IPS-20b (cell line): Measurements from ENCODE around the gene CAPNS1.
A peak's percentile ranks its signal among the peaks of the same experiment; 100 is the strongest.
"Not testable (repeated sequence)": the region's sequence is repeated elsewhere in the genome, so short reads cannot be mapped to it uniquely, and the experiment has no call there.

Source experiments
- H3K27ac ChIP-seq: one replicate; pipeline ENCODE4 v1.5.1; 2013; ENCODE audit warnings: low read length
- H3K27me3 ChIP-seq: 2 replicates; pipeline ENCODE4 v1.6.1; 2013; ENCODE audit warnings: mild to moderate bottlenecking, low read length, inconsistent platforms; ENCODE audit not compliant: insufficient read depth
- H3K36me3 ChIP-seq: 2 replicates; pipeline ENCODE4 v1.6.1; 2013; ENCODE audit warnings: low read depth, mild to moderate bottlenecking, inconsistent platforms, low read length, moderate library complexity; ENCODE audit not compliant: insufficient read depth
- H3K4me1 ChIP-seq: 2 replicates; pipeline ENCODE4 v1.6.1; 2013; ENCODE audit warnings: mild to moderate bottlenecking, control low read depth, inconsistent platforms, low read length, moderate library complexity; ENCODE audit not compliant: insufficient read depth
- H3K4me3 ChIP-seq: 2 replicates; pipeline ENCODE4 v1.5.1; 2013; ENCODE audit warnings: mild to moderate bottlenecking, low read length, inconsistent platforms
- H3K9ac ChIP-seq: 2 replicates; pipeline ENCODE4 v1.6.1; 2013; ENCODE audit warnings: low read depth, mild to moderate bottlenecking, inconsistent platforms, low read length, moderate library complexity
- H3K9me3 ChIP-seq: 2 replicates; pipeline ENCODE4 v1.6.1; 2013; ENCODE audit warnings: mild to moderate bottlenecking, low read depth, low read length, inconsistent platforms; ENCODE audit not compliant: insufficient read depth

CAPNS1 gene

GRCh38 chr19:36115453-36116343 is 24.2 kb upstream of the CAPNS1 start, which contains the start of gene TBCB:
Gene TBCB (plus strand): TSS chr19:36115468. CDS start chr19:36115561, 93 bp downstream.
- Histone ChIP-seq H3K9ac (peak within 1 kb of the TSS; percentile 87), H3K36me3 (peaks cover 52% of the 10 kb centered on the region), H3K27ac (peak within 1 kb of the TSS; percentile 28), H3K4me1 (peaks cover 14% of the 10 kb centered on the region; the same call in 1 of the 2 replicates), H3K4me3 (peak within 1 kb of the TSS; percentile 94), H3K27me3 (no peaks in the 10 kb centered on the region), H3K9me3 (no peaks in the 10 kb centered on the region)

- H3K4me1 ChIP-seq = peaks cover 10% of the 10 kb centered on the region; the same call in 1 of the 2 replicates
- H3K4me3 ChIP-seq = peak overlapping the region; percentile 94
- H3K9ac ChIP-seq = peak overlapping the region; percentile 79; the same call in 1 of the 2 replicates
Measured at GRCh38 chr19:36116344-36116637, 23.6 kb upstream of the CAPNS1 start.

GRCh38 chr19:36120092-36120983 is 19.5 kb upstream of the CAPNS1 start:
- H3K27ac ChIP-seq = no peak overlapping the region

More at GRCh38 chr19:36116344-36116637, 23.6 kb upstream of the CAPNS1 start:
- Histone ChIP-seq H3K9me3 (no peaks in the 10 kb centered on the region), H3K27me3 (no peaks in the 10 kb centered on the region), H3K27ac (no peak overlapping the region), H3K36me3 (peaks cover 53% of the 10 kb centered on the region)

GRCh38 chr19:36120984-36121358 is 18.9 kb upstream of the CAPNS1 start:
- no peaks in the 10 kb centered on the region for H3K9me3 ChIP-seq
- no peak overlapping the region for H3K9ac ChIP-seq
- H3K4me1 ChIP-seq = peaks cover 9% of the 10 kb centered on the region; the same call in 1 of the 2 replicates
- no peak overlapping the region for H3K27ac ChIP-seq
- H3K27me3 ChIP-seq = no peaks in the 10 kb centered on the region
- no peak overlapping the region for H3K4me3 ChIP-seq
- peaks cover 71% of the 10 kb centered on the region for H3K36me3 ChIP-seq

More at GRCh38 chr19:36120092-36120983, 19.5 kb upstream of the CAPNS1 start:
- peaks cover 64% of the 10 kb centered on the region for H3K36me3 ChIP-seq
- no peak overlapping the region for H3K9ac ChIP-seq
- H3K9me3 ChIP-seq = no peaks in the 10 kb centered on the region
- no peaks in the 10 kb centered on the region for H3K27me3 ChIP-seq
- peaks cover 10% of the 10 kb centered on the region; the same call in 1 of the 2 replicates for H3K4me1 ChIP-seq
- no peak overlapping the region for H3K4me3 ChIP-seq

- H3K36me3 ChIP-seq = peaks cover 66% of the 10 kb centered on the region
Measured at GRCh38 chr19:36121486-36122124, 18.3 kb upstream of the CAPNS1 start.

DNA sequence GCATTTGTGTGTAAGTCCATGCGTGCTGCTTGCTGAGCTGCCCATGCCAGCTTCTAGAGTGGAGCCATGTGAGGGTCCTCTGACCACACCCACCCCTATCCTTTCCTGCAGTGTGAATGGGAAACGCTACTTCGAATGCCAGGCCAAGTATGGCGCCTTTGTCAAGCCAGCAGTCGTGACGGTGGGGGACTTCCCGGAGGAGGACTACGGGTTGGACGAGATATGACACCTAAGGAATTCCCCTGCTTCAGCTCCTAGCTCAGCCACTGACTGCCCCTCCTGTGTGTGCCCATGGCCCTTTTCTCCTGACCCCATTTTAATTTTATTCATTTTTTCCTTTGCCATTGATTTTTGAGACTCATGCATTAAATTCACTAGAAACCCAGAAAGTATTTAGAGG is 14.3 kb upstream of the CAPNS1 start:
- Histone ChIP-seq H3K4me3 (no peak overlapping the region), H3K9ac (no peak overlapping the region), H3K27me3 (no peaks in the 10 kb centered on the region), H3K36me3 (peaks cover 34% of the 10 kb centered on the region), H3K4me1 (no peaks in the 10 kb centered on the region), H3K27ac (no peak overlapping the region), H3K9me3 (no peaks in the 10 kb centered on the region)

More at GRCh38 chr19:36121486-36122124, 18.3 kb upstream of the CAPNS1 start:
- Histone ChIP-seq H3K4me3 (no peak overlapping the region), H3K27ac (no peak overlapping the region), H3K9me3 (no peaks in the 10 kb centered on the region), H3K27me3 (no peaks in the 10 kb centered on the region), H3K9ac (no peak overlapping the region), H3K4me1 (peaks cover 4% of the 10 kb centered on the region; the same call in 1 of the 2 replicates)

GRCh38 chr19:36128392-36128736 is 11.5 kb upstream of the CAPNS1 start:
- no peaks in the 10 kb centered on the region for H3K27me3 ChIP-seq
- no peaks in the 10 kb centered on the region; the same call in 1 of the 2 replicates for H3K4me1 ChIP-seq
- no peaks in the 10 kb centered on the region for H3K9me3 ChIP-seq
- no peak overlapping the region for H3K27ac ChIP-seq
- peaks cover 24% of the 10 kb centered on the region for H3K36me3 ChIP-seq
- peak overlapping the region; percentile 80 for H3K4me3 ChIP-seq
- peak overlapping the region; percentile 86 for H3K9ac ChIP-seq

GRCh38 chr19:36131221-36131620 is 8.6 kb upstream of the CAPNS1 start:
- H3K4me1 ChIP-seq, H3K9ac ChIP-seq, H3K9me3 ChIP-seq, H3K27me3 ChIP-seq, H3K36me3 ChIP-seq, H3K4me3 ChIP-seq, H3K27ac ChIP-seq: not testable (repeated sequence)

- not testable (repeated sequence) for H3K4me3 ChIP-seq, H3K36me3 ChIP-seq, H3K27ac ChIP-seq, H3K9ac ChIP-seq, H3K27me3 ChIP-seq, H3K9me3 ChIP-seq, H3K4me1 ChIP-seq
Measured at GRCh38 chr19:36134867-36135266, 5.0 kb upstream of the CAPNS1 start.

- H3K9ac ChIP-seq = no peak overlapping the region
Measured at GRCh38 chr19:36136964-36137686, 2.7 kb upstream of the CAPNS1 start.

GRCh38 chr19:36139120-36139472 is 770 bp upstream of the CAPNS1 start:
- peaks cover 3% of the 10 kb centered on the region; the same call in 1 of the 2 replicates for H3K4me1 ChIP-seq
- H3K9ac ChIP-seq = peak overlapping the region; percentile 80; the same call in 1 of the 2 replicates
- H3K27ac ChIP-seq = peak overlapping the region; percentile 50

More at GRCh38 chr19:36136964-36137686, 2.7 kb upstream of the CAPNS1 start:
- no peak overlapping the region for H3K27ac ChIP-seq
- no peaks in the 10 kb centered on the region for H3K9me3 ChIP-seq
- no peak overlapping the region for H3K4me3 ChIP-seq
- H3K36me3 ChIP-seq = 0 out of 2 replicates have a peak, but pooled peaks cover under 1% of the 10 kb centered on the region
- no peaks in the 10 kb centered on the region for H3K27me3 ChIP-seq
- H3K4me1 ChIP-seq = peaks cover 3% of the 10 kb centered on the region; the same call in 1 of the 2 replicates

More at GRCh38 chr19:36139120-36139472, 770 bp upstream of the CAPNS1 start:
- Histone ChIP-seq H3K9me3 (no peaks in the 10 kb centered on the region), H3K27me3 (no peaks in the 10 kb centered on the region), H3K4me3 (peak overlapping the region; percentile 100; the same call in 1 of the 2 replicates), H3K36me3 (peaks cover 13% of the 10 kb centered on the region)
